Skeletal muscle satellite cell (primary cell): ENCODE results near the gene CD83.

Experiments
- H3K27me3 ChIP-seq: 2 replicates; pipeline ENCODE4 v1.7.0; 2013; ENCODE audit warnings: low read length; ENCODE audit not compliant: control insufficient read depth, insufficient read depth
- H3K36me3 ChIP-seq: 2 replicates; pipeline ENCODE4 v1.7.0; 2013; ENCODE audit warnings: mild to moderate bottlenecking, control low read depth, low read length; ENCODE audit not compliant: insufficient read depth
- H3K4me1 ChIP-seq: 2 replicates; pipeline ENCODE4 v1.7.0; 2013; ENCODE audit warnings: low read length; ENCODE audit not compliant: control insufficient read depth, insufficient read depth
- H3K4me2 ChIP-seq: 2 replicates; pipeline ENCODE4 v1.7.0; 2013; ENCODE audit warnings: mild to moderate bottlenecking, low read length
- H3K4me3 ChIP-seq: 2 replicates; pipeline ENCODE4 v1.7.0; 2013; ENCODE audit warnings: low read length
- H3K9ac ChIP-seq: 2 replicates; pipeline ENCODE4 v1.7.0; 2013; ENCODE audit warnings: mild to moderate bottlenecking, low read depth, low read length, moderate library complexity
- H3K9me3 ChIP-seq: replicated peaks from 2 replicates; pipeline ENCODE4 v1.7.0; 2013; ENCODE audit warnings: mild to moderate bottlenecking, control low read depth, low read length

The CD83 gene

DNA sequence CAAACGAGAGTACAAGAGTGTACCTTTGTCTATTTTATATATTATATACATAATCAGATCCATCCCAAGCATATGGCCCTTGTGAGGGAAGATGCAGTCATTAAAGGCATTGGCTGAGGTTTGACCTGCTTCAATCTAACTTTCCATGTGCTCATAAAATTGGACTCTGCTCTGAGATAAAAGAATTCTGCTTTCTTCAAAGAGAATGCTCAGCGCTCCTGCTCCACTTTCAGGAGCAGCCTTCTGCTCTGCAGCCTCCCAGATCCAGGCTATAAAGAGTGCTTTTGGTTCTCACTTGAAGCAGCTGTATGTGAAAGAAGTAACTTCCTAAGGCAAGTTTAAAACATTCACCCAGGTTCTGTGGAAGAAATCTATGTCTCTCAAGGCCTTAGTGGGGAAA is 45.3 kb downstream of the CD83 start:
- H3K36me3 ChIP-seq, result no peaks in the 10 kb centered on the region
- no peak overlapping the region for H3K9ac ChIP-seq
- H3K27me3 ChIP-seq, result peaks cover 37% of the 10 kb centered on the region
- H3K4me2 ChIP-seq, result no peak overlapping the region
- no peaks in the 10 kb centered on the region for H3K9me3 ChIP-seq
- peaks cover 6% of the 10 kb centered on the region for H3K4me1 ChIP-seq
- no peak overlapping the region for H3K4me3 ChIP-seq

DNA sequence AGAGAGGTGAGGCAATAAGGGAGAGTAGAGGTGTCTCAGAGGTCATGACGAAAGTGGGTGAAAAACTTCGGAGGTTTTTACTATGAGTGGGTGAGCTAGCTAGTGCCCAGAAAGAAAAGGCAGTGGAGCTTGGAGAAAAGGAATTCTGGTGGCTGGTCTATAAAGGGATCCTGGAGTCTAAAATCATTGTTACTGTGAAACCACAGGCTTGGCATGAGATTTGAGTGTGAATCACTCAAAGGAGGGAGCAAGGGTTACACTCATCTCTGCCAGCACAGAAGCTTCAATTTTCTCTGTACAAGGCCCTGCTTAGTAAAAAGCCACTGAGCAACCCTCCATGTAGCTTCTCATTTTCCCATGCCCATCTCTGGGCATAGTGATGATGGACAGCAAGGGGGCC is 47.5 kb downstream of the CD83 start:
- peaks cover 6% of the 10 kb centered on the region for H3K4me1 ChIP-seq
- H3K4me3 ChIP-seq, result no peak overlapping the region
- peaks cover 10% of the 10 kb centered on the region for H3K9me3 ChIP-seq
- no peaks in the 10 kb centered on the region for H3K36me3 ChIP-seq
- peaks cover 32% of the 10 kb centered on the region for H3K27me3 ChIP-seq
- no peak overlapping the region for H3K4me2 ChIP-seq
- no peak overlapping the region for H3K9ac ChIP-seq

DNA sequence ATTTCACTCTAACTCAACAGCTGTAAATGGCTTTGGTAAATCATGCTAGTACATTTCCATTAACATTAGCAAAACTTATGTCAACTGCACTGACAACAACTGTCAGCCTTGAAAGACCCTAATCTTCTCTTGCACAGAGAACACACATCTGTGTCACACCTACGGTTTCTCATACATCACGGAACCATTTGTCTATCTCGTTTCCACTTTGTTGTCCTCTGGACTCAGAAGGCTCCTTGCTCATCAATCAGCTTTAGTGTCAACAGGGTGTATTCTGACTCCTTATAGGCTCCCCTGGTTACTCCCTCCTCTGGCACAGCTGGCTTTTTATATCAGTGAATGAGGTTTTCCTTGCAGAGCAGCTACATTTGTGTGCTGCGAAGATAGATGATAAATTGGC is 49.3 kb downstream of the CD83 start:
- H3K9me3 ChIP-seq, result peaks cover 11% of the 10 kb centered on the region

DNA sequence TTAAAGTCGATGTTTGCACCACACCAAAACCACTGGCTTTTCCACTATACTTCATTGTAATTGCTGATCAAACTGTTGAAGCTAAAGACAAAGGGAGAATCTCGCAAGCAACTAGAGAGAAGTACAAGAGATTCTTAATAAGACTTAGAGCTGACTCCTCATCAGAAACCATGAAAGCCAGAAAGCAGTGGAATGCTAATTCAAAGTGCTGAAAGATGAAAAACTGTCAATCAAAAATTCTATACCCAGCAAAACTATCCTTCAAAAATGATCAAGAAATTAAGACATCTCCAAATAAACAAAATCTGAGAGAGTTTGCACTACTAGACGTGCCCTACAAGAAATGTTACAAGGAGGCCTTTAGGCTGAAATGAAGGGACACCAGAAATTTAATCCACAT is 52.6 kb downstream of the CD83 start:
- H3K36me3 ChIP-seq, result no peaks in the 10 kb centered on the region
- H3K9me3 ChIP-seq, result peaks cover 11% of the 10 kb centered on the region
- H3K4me2 ChIP-seq, result no peak overlapping the region
- peaks cover 18% of the 10 kb centered on the region for H3K27me3 ChIP-seq
- no peak overlapping the region for H3K9ac ChIP-seq
- no peak overlapping the region for H3K4me3 ChIP-seq
- no peaks in the 10 kb centered on the region for H3K4me1 ChIP-seq

More for the DNA sequence above, 49.3 kb downstream of the CD83 start:
- Histone ChIP-seq H3K4me3 (no peak overlapping the region), H3K9ac (no peak overlapping the region), H3K4me2 (no peak overlapping the region), H3K4me1 (peaks cover 6% of the 10 kb centered on the region), H3K36me3 (no peaks in the 10 kb centered on the region), H3K27me3 (peaks cover 24% of the 10 kb centered on the region)

DNA sequence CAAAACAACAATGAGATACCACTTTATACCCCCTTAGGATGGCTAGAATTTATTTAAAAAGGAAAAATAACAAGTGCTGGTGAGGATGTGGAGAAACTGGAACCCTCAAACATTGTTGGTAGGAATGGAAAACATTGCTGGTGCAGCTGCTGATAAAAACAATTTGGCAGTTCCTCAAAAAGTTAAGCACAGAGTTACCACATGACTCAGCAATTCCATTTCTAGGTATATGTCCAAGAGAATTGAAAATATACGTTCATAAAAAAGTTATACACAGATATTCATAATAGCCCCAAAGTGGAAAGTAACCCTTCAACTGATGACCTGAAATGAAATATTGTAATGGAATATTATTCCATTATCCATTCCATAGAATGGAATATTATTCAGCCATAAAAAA is 55.0 kb downstream of the CD83 start:
- Histone ChIP-seq H3K9me3 (peaks cover 11% of the 10 kb centered on the region), H3K9ac (no peak overlapping the region)

DNA sequence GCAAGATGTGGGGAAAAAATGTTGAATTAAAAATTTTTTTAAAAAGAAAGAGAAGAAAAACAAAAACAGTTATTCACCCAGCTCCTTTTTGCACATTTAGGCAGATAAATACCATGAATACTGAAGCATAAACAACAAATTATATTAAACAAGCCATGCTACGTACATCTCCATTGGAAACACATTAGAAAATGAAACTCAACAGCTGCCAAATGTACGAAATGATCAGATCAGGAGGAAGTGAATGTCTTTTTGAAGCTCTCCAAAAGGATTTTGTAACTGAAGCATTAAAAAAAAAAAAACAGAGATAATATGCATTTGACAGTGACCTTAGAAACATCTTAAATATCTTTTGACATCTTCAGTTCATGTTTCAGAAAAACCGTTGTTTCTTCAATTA is 56.7 kb downstream of the CD83 start:
- no peaks in the 10 kb centered on the region for H3K4me1 ChIP-seq
- no peak overlapping the region for H3K9ac ChIP-seq
- H3K27me3 ChIP-seq, result peaks cover 38% of the 10 kb centered on the region
- peaks cover 9% of the 10 kb centered on the region for H3K9me3 ChIP-seq
- no peak overlapping the region for H3K4me2 ChIP-seq
- H3K4me3 ChIP-seq, result no peak overlapping the region
- no peaks in the 10 kb centered on the region for H3K36me3 ChIP-seq

More for the DNA sequence above, 55.0 kb downstream of the CD83 start:
- Histone ChIP-seq H3K4me1 (no peaks in the 10 kb centered on the region), H3K4me2 (no peak overlapping the region), H3K36me3 (no peaks in the 10 kb centered on the region), H3K27me3 (peaks cover 30% of the 10 kb centered on the region), H3K4me3 (no peak overlapping the region)

DNA sequence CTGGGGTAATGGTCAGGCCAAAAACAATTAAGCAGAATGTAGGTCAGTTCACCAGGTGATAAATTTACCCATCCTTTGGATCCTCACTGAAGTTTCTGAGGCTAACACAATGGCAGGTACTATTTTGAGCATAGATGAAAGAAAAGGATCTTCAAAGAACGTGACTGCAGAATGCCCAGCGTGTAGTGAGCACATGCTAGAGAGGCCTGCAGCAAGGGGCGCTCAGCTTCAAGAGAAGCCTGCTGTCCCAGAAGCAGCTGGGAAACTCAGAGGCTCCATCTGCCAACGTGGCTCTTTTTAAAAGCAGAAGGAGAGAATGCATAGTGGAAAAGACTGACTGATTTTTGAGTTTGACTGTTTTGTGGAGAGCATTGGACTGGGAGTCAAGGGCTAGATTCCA is 57.4 kb downstream of the CD83 start:
- no peaks in the 10 kb centered on the region for H3K4me1 ChIP-seq
- no peaks in the 10 kb centered on the region for H3K36me3 ChIP-seq
- peaks cover 2% of the 10 kb centered on the region for H3K9me3 ChIP-seq
- peaks cover 44% of the 10 kb centered on the region for H3K27me3 ChIP-seq
- H3K4me3 ChIP-seq, result no peak overlapping the region
- no peak overlapping the region for H3K4me2 ChIP-seq
- no peak overlapping the region for H3K9ac ChIP-seq

DNA sequence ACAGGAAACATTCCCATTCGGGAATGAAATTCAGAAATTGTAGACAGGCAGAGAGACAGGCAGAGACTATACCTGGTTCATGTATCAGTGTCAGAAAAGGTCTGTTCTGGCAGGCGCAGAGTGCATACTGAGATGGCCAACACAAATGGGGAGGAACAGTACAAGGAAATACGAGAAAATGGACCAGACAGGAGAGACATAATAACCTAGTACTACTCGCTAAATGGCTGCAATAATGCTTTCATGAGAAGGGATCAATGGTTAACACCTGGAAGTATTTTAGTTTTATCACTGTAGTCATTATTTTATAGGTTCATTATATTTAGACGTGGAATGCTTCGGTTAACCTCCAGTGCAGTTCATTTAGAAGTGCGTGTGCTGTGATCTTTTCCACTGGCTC is 58.9 kb downstream of the CD83 start:
- Histone ChIP-seq H3K9ac (no peak overlapping the region), H3K9me3 (no peaks in the 10 kb centered on the region), H3K4me2 (no peak overlapping the region), H3K27me3 (peaks cover 48% of the 10 kb centered on the region), H3K36me3 (no peaks in the 10 kb centered on the region), H3K4me3 (no peak overlapping the region), H3K4me1 (no peaks in the 10 kb centered on the region)

DNA sequence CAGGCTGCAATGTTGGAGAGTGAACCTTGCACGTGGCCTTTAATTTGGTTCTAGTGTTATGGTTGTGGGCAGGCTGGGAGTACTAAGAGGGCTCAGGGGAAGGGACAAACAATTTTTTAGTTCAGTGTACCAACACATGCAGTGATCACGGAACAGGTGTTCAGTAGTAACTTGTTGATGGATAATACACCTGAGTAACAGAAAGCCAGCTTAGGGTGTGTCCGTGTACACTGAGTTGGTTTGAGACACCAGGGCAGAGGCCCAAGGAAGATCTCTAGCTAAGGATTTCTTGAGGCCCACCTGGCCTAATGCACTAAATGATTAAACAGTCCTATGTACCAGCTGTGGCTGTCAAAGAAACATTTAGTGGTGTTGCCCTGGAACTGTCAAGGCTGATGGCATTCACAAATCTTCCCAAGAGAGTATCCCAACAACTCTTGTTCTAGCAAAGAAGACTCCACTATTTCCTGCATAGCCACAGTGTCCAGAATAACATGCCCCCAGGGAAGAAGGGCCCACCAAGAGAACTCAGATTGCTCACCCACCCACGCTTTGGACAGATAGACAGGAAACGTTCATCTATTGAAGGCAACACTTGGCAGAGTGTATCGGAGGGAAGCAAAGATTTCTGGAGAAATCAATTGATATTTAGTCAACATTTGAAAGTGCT is 60.0 kb downstream of the CD83 start:
- Histone ChIP-seq H3K9me3 (no peaks in the 10 kb centered on the region), H3K9ac (no peak overlapping the region), H3K4me1 (no peaks in the 10 kb centered on the region), H3K27me3 (peaks cover 53% of the 10 kb centered on the region), H3K36me3 (no peaks in the 10 kb centered on the region), H3K4me2 (no peak overlapping the region), H3K4me3 (no peak overlapping the region)

DNA sequence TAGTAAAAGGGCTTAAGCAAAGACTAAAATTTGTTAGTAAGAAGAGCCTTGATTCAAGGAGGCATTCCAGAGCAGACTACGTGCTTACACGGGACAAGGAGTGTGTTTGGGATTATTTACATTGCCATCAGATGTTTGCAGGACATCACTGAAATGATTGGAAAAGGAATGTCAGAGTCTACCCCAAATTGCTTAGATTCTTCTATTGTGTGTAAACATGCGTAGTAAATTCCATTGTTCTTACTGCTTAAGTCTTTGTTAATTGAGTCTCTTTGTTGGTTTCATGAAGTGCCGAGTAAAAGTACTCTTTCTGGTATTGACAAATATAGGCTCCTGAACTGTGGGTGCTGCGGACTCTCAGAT is 60.5 kb downstream of the CD83 start:
- Histone ChIP-seq H3K27me3 (peaks cover 53% of the 10 kb centered on the region), H3K4me2 (no peak overlapping the region), H3K4me3 (no peak overlapping the region), H3K9me3 (no peaks in the 10 kb centered on the region), H3K4me1 (no peaks in the 10 kb centered on the region), H3K9ac (no peak overlapping the region), H3K36me3 (no peaks in the 10 kb centered on the region)

DNA sequence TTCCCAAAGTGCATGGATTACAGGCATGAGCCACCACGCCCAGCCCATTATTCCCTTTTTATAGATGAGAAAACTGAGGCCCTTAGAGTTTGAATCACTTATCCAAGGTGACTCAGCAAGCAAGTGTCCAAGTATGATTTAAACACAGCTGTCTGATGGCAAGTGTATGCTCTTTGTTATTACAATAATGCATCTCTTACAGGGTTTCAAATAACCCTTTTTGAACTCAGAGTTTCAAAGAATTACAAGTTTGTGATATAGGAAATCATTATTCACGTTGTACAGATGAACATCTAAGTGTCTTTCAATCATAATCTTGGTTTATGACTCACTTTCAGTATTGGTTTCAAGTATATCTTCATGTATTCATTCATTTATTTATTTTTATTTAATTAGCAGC is 63.0 kb downstream of the CD83 start:
- H3K27me3 ChIP-seq, result peaks cover 46% of the 10 kb centered on the region
- no peak overlapping the region for H3K9ac ChIP-seq

DNA sequence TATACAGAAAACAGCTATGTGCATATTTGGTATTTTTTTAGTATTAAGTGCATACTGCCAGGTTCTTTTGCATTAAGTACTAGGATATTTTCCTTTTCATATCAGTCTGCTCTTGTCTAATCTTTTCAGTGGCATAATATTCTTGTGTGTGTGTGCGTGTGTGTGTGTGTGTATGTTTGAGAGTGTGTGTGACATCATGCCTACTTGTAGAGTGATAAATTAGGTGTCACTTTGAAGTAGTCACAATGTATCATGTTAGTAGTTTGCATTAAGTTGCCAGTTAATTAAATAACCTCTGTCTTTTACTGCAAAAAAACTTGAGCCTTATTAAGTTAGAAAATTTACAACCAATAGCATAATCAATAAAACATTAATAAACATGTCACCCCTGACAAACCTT is 65.3 kb downstream of the CD83 start:
- Histone ChIP-seq H3K4me2 (no peak overlapping the region), H3K9me3 (no peaks in the 10 kb centered on the region), H3K4me3 (no peak overlapping the region), H3K4me1 (no peaks in the 10 kb centered on the region), H3K27me3 (peaks cover 35% of the 10 kb centered on the region), H3K36me3 (no peaks in the 10 kb centered on the region), H3K9ac (no peak overlapping the region)

More for the DNA sequence above, 63.0 kb downstream of the CD83 start:
- no peak overlapping the region for H3K4me3 ChIP-seq
- no peaks in the 10 kb centered on the region for H3K36me3 ChIP-seq
- no peaks in the 10 kb centered on the region for H3K9me3 ChIP-seq
- no peak overlapping the region for H3K4me2 ChIP-seq
- no peaks in the 10 kb centered on the region for H3K4me1 ChIP-seq
